ENCODE results near the gene UGT1A10.
"Not testable (repeated sequence)": the region's sequence is repeated elsewhere in the genome, so short reads cannot be mapped to it uniquely, and the experiment has no call there.

The UGT1A10 gene

DNA sequence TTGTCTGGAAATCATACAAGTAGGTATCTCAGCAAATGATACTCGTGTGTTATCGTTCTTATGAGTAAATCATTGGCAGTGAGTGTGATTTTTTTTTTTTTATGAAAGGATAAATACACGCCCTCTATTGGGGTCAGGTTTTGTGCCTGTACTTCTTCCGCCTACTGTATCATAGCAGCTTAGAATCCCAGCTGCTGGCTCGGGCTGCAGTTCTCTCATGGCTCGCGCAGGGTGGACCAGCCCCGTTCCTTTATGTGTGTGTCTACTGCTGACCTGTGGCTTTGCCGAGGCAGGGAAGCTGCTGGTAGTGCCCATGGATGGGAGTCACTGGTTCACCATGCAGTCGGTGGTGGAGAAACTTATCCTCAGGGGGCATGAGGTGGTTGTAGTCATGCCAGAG is at the start of gene UGT1A10:
UGT1A10 (plus strand) TSS at position 143 of the 400 bp plus-strand sequence; CDS start at position 218, 75 bp downstream.
- DNase-seq, result not testable (repeated sequence)

DNA sequence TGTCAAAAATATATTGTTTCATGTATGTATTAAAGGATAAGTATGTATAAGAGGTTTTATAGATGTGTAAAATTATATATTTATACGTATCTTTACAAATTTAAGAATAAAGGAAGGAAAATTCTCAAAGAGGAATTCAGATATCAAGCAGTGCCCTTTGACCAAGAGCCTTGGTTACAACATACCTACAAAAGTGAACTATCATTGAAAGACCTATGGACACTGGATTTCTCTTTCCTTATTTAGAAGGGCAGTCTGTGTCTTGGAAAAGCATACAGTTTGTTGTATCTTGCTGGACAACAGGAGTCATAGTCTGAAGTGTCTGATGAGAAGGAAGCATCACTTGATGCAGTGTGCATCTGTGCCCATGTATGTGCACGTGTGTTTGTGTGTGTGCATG is 47.8 kb upstream of the UGT1A10 start:
- no peak for DNase-seq

DNA sequence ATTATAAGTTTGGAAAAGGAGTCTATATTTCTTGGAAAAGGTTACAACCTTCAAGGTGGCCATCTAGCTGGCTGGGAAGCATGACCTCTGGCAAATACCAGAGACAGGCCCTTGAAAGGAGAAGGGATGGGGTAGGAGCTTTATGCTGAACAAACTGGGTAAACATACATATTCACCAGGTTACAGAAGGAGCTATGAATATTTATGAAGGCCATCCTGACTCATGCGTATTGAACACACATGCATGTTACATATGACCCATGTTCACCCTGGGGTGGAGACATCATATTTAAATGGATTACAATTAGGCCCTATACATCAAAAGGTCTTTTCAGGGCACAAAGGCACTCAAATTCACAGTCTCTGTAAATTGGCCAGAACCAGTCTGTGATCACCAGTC is 43.5 kb upstream of the UGT1A10 start:
- DNase-seq, result not testable (repeated sequence)

DNA sequence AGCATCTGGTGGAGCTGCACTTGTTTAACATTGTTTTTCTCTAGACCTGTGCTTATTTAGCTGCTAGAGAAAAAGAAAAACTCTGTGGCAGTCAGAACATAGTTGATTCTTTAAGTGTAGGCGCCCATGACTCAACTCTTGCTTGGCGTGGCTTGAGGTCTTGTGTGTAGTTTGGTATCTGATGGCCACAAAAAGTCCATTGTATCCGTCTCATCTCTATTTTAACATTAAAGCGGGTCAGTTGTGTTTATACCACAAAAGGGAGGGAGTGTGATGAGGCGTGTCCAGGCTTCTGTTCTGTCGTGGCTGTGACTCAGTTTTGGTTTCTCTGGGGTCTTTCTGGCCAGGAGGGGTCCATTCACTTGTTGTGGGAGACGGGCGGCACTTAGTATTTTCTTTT is 43.0 kb upstream of the UGT1A10 start:
- no peak for DNase-seq

DNA sequence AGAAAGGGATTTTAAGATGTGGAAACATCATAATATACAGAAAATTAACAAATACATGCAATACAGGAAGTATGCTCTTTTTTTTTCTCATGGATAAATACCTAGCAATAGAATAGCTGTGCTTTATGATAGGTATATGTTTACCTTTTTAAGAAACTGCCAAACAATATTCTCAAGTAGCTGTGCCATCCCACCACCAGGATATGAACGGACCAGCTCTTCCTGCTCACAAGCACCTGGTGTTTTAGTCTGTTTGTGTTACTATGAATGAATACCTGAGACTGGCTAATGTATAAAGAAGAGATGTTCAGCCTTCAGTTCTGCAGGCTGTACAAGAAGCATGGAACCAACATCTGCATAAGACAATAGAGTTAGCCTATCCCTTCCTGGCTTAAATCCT is 38.7 kb upstream of the UGT1A10 start:
- DNase-seq, result no peak

DNA sequence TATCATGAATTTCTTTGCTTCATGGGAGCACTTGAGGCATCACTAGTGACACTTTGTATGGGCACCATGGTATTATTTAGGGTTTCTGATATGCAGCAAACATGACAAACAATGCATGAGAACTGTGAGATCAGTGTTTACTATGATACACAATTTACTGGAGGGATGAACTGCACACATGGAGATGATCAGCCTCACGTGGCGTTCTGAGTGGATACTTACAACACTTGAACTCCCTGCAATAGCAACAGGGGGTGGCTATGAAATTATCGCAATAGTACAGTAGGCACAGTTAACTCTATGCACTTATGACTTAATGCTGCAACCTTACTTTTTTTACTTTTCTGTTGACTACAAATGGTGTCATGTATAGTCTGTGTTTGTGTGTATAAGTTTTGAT is 37.3 kb upstream of the UGT1A10 start:
- no peak for DNase-seq

DNA sequence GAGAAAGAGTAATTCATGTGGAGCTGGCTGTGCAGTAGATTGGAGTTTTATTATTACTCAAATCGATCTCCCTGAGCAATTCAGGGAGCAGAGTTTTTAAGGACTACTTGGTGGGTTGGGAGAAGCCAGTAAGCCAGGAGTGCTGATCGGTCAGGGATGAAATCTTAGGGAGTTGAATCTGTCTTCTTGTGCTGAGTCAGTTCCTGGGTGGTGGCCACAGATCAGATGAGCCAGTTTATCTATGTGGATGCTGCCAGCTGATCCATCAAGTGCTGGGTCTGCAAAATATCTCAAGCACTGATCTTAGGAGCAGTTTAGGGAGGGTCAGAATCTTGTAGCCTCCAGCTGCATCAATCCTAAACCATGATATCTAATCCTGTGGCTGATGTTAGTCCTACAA is 35.9 kb upstream of the UGT1A10 start:
- DNase-seq, result no peak

DNA sequence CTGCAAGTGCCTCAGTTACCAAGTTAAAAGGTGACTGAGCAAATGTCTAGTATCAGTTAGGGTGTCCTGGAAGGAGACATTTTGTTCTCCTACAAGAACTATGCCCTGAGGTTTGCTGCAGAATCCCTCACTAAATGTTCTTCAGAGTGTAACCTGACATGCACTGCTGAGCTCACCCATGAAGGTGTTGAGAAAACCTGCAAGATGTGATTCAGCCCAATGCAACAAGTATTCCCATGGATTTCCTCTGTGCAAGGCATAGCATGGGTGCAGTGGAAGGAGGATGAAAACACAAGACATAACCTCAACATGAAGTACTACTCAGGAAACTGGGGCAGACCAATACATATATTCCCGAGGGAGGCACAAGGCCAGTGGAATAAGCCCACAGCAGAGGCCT is 34.2 kb upstream of the UGT1A10 start:
- DNase-seq, result no peak

DNA sequence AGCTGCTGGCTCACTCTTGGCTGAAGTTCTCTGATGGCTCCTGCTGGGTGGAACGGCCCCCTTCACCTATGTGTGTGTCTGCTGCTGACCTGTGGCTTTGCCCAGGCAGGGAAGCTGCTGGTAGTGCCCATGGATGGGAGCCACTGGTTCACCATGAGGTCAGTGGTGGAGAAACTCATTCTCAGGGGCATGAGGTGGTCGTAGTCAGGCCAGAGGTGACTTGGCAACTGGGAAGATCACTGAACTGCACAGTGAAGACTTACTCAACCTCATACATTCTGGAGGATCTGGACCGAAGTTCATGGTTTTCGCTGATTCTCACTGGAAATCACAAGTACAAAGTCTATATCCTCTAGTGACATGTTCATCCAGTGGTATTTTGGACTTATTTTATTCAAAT is 32.7 kb upstream of the UGT1A10 start:
- no peak for DNase-seq

DNA sequence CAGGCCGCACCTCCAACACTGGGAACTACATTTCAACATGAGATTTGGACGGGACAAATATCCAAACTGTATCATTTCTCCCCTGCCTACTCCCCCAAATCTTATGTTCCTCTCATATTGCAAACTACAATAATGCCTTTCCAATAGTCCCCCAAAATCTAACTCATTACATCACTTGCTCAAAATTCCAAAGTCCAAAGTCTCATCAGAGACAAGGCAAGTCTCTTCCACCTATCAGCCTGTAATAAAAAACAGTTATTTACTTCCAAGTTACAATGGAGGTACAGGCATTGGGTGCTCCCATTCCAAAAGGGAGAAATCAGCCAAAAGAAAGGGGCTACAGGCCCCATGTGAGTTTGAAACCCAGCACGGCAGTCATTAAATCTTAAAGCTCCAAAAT is 31.4 kb upstream of the UGT1A10 start:
- no peak for DNase-seq

DNA sequence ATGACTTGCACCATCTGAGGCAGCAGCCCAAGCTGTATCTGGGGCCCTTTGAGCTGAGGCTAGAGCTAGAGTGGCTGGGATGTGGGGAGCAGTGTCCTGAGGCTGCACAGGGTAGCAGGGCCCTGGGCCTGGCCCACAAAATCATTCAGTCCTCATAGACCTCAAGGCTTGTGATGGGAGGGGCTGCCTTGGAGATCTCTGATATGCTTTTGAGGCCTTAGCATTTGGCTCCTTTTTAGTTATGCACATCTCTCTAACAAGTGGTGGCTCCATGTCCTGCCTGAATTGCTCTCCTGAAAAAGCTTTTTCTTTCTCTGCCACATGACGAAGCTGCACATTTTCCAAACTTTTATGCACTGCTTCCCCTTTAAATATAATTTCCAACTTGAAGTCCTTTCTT is 30.6 kb upstream of the UGT1A10 start:
- no peak for DNase-seq

DNA sequence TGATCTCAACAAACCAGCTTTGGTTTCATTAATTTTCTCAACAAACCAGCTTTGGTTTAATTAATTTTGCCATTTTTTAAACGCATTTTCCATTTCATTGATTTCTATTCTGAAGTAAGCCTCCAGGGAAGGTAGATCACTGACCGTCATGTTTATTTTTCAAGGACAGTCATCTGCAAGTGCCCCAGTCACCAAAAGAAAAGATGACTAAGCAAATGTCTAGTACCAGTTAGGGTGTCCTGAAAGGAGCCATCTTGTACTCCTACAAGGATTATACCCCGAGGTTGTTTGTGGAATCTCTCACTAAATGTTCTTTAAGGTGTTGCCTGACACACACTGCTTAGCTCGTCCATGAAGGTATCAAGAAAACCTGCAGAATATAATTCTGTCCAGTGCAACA is 25.0 kb upstream of the UGT1A10 start:
- no peak for DNase-seq

DNA sequence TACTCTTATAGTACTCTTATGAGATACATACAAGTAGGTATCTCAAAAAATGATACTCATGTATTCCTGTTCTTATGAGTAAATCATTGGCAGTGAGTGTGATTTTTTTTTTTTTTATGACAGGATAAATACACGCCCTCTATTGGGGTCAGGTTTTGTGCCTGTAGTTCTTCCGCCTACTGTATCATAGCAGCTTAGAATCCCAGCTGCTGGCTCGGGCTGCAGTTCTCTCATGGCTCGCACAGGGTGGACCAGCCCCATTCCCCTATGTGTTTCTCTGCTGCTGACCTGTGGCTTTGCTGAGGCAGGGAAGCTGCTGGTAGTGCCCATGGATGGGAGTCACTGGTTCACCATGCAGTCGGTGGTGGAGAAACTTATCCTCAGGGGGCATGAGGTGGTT is 18.8 kb upstream of the UGT1A10 start, which contains the start of gene UGT1A8:
UGT1A8 (plus strand) TSS at position 158 of the 400 bp plus-strand sequence; CDS start at position 233, 75 bp downstream.
- DNase-seq, result not testable (repeated sequence)

DNA sequence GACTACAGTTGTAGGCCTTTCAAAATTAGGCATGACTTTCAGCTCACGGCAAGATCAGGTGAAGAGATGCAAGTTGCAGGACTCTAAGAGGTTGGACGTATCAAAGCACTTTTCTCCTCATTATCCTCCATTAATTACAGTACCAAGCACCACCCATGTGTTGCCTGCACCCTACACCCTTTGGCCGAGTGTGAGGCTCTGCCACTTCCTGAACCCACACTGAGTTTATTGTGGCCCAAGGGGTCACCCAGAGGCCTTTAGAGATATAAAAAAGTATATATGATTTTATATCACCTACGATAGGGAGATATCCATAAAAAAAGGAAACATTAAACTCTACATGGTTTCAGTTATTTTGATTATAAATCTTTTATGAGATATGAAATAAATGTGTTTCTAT is 16.0 kb upstream of the UGT1A10 start:
- no peak for DNase-seq

DNA sequence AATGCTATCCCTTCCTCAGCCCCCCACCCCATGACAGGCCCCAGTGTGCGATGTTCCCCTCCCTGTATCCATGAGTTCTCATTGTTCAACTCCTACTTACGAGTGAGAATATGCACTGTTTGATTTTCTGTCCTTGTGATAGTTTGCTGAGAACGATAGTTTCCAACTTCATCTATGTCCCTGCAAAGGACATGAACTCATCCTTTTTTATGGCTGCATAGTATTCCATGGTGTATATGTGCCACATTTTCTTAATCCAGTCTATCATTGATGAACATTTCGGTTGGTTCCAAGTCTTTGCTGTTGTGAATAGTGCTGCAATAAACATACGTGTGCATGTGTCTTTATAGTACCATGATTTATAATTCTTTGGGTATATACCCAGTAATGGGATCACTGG is 14.4 kb upstream of the UGT1A10 start:
- DNase-seq, result not testable (repeated sequence)

DNA sequence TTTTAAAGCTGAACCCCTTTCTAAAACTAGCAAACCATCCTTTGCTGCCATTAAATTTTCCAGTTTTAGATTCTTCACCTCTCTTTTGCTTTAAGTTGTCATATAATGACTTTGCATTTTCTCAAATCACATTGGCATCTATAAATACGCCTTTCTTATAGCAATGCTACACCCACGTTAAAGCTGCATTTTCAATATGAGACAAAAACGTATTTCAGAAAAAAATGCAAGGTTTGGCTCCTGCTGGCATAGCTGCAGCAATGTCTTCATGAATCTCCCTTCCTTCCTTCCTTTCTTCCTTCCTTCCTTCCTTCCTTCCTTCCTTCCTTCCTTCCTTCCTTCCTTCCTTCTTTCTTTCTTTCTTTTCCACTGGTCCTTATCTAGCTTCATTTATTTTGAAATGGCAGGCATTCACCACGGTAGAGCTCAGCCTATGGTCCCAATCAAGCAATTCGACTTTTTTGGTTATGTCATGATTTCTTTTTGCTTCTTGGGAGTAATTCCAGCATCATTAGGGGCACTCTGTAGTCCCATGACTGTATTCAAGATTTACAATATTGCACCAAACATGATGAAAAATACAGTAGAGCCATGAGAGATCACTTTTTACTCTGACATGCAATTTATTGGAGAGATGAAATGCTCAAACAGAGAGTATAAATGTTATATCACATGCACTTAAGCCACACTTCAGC is 8.8 kb upstream of the UGT1A10 start:
- DNase-seq, result no peak

DNA sequence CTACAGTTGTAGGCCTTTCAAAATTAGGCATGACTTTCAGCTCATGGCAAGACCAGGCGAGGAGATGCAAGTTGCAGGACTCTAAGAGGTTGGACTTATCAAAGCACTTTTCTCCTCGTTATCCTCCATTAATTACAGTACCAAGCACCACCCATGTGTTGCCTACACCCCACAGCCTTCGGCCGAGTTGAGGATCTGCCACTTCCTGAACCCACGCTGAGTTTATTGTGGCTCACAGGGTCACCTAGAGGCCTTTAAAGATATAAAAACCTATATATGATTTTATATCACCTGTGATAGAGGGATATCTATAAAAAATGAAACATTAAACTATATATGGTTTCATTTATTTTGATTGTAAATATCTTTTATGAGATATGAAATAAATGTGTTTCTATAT is 2.6 kb downstream of the UGT1A10 start:
- no peak for DNase-seq

DNA sequence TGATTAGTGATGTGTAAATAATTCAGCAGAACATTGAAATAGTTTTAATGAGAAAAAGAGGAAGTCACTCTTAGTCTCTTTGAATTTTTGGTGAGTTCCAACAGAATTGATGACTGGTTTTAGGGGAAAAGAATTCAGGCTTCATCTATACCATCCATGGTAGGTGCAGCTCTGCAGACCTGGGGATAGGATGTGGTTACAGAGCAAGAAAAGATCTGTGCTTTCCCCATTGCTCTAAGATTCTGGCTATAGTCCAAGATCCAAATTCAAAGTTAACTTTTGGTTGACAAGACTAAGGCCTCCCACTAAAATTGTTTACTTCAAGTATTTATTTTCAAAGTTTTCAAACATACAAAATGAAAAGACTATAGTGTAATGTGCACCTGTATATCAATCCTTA is 3.6 kb downstream of the UGT1A10 start:
- DNase-seq, result no peak

DNA sequence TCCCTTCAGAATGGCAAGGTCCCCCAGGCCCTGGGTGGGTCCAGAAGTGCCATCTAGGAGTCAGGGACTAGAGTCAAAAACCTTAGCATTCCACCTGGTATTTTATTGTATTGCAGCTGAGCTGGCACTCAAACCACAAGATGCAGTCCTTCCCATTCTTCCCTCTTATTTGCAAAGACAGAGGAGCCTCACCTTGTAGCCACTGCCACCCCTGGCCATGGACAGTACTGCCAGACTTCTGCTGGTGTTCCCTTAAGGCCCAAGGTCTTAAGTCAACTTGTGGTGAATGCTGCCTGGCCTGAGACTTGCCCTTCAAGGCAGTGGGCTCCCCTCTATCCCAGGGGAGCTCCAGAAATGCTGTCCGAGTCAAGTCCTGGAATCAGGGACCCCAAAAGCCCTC is 6.9 kb downstream of the UGT1A10 start:
- DNase-seq, result no peak

DNA sequence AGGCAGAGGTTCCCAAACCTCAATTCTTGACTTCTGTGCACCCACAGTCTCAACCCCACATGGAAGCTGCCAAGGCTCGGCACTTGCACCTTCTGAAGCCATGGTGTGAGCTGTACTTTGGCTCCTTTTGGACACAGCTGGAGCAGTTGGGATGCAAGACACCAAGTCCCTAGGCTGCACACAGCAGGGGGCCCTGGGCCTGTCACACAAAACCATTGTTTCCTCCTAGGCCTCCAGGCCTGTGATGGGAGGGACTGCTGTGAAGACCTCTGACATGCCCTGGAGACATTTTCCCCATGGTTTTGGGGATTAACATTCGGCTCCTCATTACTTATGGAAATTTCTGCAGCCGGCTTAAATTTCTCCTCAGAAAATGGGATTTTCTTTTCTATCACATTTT is 9.8 kb downstream of the UGT1A10 start:
- not testable (repeated sequence) for DNase-seq

DNA sequence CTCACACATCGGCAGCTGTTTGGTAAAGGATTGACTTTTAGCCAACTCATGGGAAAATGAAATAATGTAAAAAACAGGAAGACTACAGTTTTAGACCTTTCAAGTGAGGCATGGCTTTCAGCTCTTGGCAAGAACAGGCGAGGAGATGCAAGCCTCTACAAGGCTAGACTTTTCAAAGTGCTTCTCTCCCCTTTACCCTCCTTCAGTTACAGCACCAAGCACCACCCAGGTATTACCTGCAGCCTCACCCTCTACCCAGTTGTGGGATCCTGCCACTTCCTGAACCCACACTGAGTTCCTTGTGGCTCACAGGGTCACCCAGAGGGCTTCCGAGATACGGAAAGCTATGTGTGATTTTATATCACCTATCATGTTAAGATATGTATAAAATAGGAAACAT is 14.7 kb downstream of the UGT1A10 start:
- no peak for DNase-seq

DNA sequence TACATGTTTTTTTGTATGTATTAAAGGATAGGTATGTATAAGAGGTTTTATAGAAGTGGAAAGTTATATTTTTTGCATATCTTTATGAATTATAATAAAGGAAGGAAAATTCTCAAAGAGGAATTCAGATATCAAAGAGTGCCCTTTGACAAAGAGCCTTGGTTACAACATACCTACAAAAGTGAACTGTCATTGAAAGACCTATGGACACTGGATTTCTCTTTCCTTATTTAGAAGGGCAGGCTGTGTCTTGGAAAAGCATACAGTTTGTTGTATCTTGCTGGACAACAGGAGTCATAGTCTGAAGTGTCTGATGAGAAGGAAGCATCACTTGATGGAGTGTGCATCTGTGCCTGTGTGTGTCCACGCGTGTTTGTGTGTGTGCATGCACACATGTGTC is 15.2 kb downstream of the UGT1A10 start:
- DNase-seq, result no peak

DNA sequence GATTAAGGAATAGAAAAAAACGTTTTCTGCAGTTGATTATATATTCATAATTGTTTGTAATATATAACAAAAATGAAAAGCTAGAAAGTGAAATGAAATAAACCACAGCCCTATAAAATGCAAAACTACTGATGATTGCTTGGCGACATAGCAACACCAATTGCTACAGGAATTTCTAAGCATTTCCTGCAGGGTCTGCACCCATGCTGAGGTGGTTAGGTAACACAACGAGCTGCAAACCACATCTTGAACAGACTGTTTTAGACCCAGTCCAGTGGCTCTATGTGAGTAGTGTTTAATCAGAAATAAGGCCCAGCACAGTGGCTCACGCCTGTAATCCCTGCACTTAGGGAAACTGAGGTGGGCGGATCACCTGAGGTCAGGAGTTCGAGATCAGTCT is 18.3 kb downstream of the UGT1A10 start:
- no peak for DNase-seq

DNA sequence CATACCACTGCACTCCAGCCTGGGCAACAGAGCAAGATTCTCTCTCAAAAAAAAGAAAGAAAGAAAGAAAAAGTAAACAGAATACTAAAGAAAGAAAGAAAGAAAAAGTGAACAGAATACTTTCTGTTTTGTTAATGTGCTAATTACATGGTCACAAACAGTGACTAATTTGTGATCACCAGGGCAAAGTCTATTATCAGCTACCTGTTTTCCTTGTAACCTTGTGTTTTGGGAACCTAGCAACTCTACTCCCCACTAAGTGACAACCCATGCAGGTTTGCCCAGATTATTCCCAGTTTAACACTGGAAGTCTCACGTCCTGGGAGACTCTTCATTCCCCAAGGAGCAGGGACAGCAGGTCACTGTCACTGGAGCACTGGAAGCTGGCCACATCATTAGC is 18.8 kb downstream of the UGT1A10 start:
- no peak for DNase-seq

DNA sequence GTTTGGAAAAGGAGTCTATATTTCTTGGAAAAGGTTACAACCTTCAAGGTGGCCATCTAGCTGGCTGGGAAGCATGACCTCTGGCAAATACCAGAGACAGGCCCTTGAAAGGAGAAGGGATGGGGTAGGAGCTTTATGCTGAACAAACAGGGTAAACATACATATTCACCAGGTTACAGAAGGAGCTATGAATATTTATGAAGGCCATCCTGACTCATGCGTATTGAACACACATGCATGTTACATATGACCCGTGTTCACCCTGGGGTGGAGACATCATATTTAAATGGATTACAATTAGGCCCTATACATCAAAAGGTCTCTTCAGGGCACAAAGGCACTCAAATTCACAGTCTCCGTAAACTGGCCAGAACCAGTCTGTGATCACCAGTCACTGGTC is 19.7 kb downstream of the UGT1A10 start:
- DNase-seq, result not testable (repeated sequence)
